Stimulated activated CD8-positive, alpha-beta memory T cell treated with anti-CD3 and anti-CD28 coated beads, Interleukin-15, amount 100 ng/mL, for 4 hours (primary cell): ENCODE results near the gene NFKBIE.
"Not testable (repeated sequence)": the region's sequence is repeated elsewhere in the genome, so short reads cannot be mapped to it uniquely, and the experiment has no call there.

Experiments
- DNase-seq, 2 donors: peaks; one replicate each; pipeline ENCODE4 v3.0.0-alpha.2; 2020; ENCODE audit warnings: low read depth in 2 of 2

NFKBIE gene, protein sequence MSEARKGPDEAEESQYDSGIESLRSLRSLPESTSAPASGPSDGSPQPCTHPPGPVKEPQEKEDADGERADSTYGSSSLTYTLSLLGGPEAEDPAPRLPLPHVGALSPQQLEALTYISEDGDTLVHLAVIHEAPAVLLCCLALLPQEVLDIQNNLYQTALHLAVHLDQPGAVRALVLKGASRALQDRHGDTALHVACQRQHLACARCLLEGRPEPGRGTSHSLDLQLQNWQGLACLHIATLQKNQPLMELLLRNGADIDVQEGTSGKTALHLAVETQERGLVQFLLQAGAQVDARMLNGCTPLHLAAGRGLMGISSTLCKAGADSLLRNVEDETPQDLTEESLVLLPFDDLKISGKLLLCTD

DNA sequence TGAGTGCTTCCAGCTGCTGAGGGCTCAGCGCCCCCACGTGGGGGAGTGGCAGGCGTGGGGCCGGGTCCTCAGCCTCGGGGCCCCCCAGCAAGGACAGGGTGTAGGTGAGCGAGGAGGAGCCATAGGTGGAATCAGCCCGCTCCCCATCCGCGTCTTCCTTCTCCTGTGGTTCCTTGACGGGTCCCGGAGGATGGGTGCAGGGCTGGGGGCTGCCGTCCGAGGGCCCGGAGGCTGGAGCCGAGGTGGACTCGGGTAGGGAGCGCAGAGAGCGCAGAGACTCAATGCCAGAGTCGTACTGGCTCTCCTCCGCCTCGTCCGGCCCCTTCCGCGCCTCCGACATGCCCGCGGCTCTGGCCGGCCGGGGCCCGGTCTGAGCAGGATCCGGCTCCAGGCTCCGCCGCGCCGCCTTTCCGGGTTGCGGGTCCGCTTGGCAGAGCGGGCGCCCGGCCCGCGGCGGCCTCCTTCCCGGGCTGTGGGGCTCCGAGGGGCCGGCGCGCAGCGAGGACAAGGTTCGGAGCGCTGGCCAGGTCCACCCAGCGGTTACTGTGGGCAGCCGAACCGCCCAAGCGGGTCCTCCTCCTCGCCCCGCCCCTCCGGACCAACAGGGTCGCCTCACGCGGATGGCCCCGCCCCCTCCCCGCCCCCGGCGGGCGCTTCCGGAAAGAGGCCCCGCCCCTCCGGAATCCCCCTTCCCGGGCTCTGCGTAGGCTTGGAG, at the start of gene NFKBIE:
Gene NFKBIE (minus strand): TSS at position 545 of the 715 bp plus-strand sequence. CDS start 205 bp downstream, at position 340.
- DNase-seq: peak; percentile 89 to 94

DNA sequence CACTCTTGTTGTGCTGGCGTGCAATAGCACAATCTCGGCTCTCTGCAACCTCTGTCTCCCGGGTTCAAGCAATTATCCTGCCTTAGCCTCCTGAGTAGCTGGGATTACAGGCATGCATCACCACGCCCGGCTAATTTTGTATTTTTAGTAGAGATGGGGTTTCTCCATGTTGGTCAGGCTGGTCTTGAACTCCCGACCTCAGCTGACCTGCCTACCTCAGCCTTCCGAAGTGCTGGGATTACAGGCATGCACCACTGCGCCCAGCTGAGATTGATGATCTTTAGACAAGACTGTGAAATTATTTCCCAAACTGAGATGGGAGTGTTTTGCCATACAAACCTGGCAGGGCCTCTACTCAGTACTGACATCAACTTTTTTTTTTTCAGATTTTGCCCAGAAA, 49.3 kb upstream of the NFKBIE start:
- not testable (repeated sequence) for DNase-seq

DNA sequence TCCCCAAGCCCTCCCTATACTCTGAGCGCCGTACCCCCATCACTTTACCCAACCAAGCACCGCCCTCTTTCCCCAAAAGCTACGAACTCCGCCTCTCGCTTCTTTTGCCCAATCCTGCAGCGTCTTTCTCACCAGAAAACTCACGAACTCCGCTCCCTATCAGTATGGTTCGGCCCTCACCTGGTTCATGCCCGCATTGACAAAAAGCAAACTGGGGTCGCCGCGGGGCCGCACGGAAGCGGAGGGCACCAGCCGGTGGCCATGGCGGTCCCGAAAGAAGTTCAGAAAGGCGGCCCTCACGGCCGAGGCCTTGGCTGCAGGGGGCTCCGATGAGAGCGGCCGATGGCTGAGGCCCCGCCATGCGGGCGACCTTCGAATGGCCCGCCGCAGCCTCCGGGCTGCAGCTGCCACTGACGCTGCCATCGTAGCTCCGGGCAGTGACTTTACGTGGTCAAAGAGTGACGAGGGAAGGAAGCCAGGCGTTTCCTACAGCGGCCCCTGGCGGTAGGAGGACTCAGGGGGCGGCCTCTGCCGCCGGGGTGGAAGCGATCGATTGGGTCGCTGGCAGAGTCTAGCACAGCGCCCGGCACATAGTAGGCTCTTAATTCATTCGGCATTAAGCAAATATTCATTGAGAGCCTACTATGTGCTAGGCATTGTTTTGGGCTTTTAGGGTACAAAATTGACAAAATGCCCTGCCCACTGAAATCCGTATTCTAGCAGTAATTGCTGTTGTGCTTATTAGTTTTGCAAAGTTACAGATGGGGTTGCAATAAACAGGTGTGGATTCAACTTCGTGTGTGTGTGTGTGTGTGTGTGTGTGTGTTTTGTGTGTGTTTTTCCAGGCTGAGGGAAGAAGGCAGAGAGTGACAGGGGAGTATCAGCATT, 47.8 kb upstream of the NFKBIE start, which contains the start of gene AARS2:
Gene AARS2 (minus strand): TSS at position 447 of the 888 bp plus-strand sequence. CDS start 24 bp downstream, at position 423.
- peak; percentile 79 to 83 for DNase-seq

DNA sequence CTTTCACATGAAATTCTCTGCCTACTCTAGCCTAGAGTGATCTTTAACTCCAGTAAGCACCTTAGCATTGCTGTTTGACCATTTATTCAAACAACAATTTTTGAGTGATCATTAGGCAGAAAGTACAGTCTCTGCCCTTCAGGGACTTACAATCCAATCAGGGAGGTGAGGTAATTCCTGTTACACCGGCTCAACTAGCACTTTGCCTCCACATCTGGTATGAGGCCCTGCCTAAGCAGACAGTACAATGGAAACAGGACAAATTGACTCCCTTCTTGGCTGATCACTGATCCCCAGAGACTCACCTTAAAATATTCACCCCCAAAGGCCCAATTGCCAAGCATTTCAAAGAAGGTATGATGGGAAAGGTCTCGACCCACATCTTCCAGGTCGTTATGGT, 46.4 kb upstream of the NFKBIE start:
- DNase-seq: no peak

DNA sequence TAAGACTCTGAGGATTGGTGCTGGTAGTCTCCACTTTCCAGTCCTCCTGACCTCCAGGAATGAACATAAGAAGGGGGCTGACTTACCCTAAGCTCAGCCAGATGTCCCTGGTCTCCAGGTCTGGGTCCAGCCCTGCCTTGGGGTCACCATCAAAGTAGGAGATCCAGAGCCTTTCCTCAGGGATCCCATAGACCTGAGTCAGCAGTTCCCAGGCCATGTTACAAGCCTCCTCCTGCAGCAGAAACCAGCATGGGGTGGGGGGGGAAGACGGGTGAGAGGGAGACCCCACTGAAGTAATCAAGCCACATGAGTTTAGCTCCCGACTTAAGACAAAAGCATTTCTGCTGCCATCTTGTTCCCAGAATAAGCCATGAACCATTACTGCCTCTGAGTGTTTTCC, 46.0 kb upstream of the NFKBIE start:
- no peak for DNase-seq

- no peak for DNase-seq
These were observed 44.9 kb upstream of the NFKBIE start for GRCh38 chr6:44310241-44310640.

GRCh38 chr6:44309631-44310030, 44.3 kb upstream of the NFKBIE start:
- no peak for DNase-seq

DNA sequence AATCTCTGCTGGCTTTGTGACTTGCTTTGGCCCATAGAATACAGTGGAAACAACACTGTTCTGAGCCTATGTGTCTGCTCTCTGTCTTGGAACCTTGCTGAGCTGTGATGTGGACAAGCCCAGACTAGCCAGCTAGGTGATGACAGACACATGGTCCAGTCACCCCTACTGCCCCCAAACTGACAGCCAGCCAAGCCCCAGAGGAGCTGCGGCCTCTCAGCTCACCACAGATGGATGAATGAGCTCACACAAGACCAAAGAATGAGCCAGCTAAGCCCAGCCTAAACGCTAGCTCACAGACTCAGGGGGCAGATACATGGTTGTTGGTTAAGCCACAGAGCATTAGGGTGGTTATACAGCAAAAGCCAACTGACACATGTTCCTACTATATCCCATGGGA, 43.7 kb upstream of the NFKBIE start:
- no peak for DNase-seq

DNA sequence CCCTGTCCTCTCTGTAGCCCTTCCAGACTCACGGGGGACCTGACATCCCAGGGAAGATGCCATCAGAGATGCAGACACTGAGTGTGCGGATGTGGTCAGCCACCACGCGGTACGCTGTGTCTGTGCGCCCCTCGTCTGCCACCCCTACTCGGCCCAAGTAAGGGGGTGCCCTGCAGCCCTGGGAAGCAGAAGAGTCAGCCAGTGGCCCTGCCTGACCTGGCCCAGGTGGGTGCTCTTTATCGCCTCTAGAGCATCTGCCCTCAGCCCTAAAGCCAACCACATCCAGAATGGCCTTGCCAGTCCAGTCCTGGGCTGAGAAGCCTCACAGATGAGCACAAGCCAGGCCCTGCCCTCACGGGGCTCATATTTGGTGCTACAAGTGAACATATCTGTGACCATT, 41.9 kb upstream of the NFKBIE start:
- DNase-seq: no peak

DNA sequence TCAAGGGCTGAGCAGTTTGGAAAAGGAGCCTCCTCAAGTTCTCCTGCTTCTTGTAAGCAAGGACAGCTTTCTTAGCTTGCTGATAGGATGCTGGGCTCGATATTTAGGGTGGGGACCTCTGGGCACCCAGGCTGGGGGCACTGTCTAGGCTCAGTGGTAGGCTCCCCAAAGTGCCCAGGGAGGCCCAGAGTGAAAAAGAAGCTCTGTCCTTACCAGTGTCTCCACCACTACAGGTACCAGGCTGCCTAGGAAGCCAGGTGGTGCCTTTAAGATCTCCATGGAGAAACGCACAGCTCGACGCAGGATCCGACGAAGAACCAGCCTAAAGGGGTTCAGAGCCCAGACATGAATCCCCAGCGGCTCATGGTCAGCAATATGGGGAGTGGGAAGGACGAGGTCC, 41.4 kb upstream of the NFKBIE start:
- DNase-seq: no peak

DNA sequence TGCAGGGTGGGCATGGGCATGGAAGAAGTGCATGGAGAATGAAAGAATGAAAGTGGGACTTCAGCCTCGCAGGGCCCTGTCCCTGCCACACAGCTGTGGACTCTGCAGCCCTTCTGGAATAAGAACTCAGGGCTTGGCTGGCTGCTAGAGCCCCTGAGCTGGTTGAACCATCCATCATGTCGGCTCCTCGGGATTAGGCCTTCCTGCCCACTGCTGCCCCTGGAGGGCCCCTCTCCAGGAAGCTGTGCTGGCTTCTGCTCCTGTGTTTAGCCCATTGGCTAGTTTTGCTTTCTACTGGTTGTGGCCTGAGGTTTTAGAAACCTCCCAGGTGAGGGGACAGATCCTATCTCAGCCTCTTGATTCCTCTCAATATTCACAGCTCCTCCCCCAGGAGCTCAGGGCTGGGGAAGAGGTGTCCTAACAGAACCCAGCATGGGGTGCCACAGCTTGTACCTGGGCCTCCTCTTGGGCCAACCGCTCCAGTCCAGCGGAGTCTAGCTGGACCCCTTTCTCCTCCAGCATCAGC, 39.9 kb upstream of the NFKBIE start:
- no peak for DNase-seq

GRCh38 chr6:44304282-44305199, 39.2 kb upstream of the NFKBIE start:
- DNase-seq: peak in 1 of 2 donors; percentile 5

DNA sequence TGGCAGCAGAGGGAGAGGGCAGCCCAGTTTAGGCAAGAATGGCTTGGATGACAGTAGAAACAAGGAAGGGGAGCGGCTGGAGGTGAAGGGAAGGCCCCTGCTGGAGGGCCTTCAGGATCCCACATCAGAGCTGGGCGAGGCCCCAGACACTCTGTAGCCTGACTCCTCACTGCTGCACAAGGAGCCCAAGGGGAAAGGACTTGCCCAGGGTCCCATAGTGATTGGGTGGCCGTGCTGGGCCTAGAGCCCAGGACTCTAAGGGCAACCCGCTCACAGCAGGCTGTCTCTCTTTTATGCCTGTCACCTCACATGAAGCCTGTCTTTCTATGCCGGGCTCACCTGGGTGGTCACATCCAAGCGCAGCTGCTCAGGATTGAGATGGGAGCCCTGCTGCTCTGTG, 38.5 kb upstream of the NFKBIE start:
- no peak for DNase-seq

GRCh38 chr6:44302856-44303255, 37.5 kb upstream of the NFKBIE start:
- DNase-seq: no peak

- no peak for DNase-seq
These were observed 36.6 kb upstream of the NFKBIE start for GRCh38 chr6:44301782-44302564.

GRCh38 chr6:44301106-44301505, 35.8 kb upstream of the NFKBIE start:
- DNase-seq: no peak

DNA sequence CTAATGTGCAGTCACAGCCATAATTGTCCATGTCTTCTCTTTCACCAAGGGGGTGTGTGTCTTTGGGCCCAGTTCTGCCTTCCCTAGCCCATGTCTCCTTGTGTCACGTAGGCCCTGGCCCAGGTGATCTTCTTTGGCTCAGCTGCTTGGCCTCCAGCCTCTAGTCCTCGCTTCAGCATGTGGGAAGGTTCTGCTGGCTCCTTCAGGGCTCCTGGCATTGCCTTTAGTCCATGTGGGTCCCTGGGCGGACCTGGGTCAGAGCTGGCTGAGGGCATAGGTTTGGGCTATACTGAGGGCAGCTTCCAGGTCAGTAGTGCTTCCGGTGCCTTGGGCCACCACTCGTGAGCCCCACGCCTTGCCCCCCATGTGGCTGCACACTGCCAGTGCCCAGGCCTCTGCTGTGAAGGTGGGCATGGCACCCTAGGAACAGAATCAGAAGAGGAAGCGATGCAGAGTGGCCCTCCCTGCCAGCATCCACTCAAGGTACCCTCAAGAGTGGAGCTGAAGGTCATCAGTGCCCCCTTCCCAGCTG, 35.0 kb upstream of the NFKBIE start:
- no peak for DNase-seq

- no peak for DNase-seq
These were observed 33.5 kb upstream of the NFKBIE start for GRCh38 chr6:44298864-44299263.

DNA sequence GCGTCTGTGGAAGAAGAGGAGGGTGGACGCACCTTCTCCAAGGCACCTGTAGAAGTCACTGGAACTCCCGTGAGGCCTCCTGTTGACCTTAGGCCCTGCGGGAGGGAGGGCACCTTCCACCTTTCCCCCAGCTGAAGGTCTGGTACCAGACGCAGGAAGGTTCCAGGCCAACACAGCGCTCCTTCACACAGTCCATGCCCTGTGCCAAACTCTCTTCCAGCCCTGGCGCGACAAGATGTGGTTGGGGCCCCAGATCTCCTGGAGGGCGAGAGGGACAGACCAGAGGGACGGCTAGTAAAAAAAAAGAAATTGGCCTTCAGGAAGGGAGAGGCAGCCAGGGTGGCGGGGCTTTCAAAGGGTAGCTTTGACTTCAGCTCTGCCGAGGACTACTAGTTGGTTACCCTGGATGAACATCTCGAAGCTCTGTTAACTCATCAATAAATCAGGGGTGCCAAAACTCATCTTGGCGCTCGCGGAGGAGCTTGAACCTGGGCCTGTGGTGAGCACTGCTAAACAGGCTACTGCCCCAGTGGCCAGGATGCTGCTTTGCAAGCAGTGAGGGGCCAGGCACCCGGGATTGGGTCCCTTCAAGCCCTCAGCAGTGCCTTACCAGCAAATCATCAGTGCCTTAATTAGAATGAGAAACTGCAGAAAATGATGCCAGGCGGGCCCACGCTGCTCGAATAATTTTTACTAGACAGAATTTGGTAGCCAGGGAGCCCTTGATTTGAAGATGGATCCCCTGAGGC, 32.9 kb upstream of the NFKBIE start:
- no peak for DNase-seq
